LNCAP (cell line): ENCODE results near the gene SCN3A.

ENCODE experiments used
- TF ChIP-seq, protein P1 (sequence below): fragments of 450-650 bp; IDR thresholded peaks from 2 replicates; pipeline ENCODE4 v1.5.1; 2017; ENCODE audit warnings: mild to moderate bottlenecking

The SCN3A gene

DNA sequence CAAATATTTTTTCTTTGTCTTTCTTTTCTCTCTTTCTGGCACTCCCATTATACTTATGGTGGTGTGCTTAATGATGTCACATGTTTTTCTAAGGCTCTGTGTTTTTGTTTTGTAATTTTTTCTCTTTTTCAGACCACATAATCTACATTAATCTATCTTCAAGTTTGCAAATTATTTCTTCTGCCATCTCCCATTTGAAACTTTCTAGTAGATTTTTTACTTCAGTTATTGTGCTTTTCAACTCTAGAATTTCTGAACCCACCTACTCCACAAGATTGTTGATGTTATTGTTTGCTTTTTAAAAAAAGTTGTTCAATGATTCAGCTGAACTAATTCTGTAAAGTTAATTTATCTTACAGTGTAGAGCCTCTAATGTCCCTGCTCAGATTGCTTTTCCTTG lies 121.4 kb downstream of the SCN3A start:
- TF ChIP-seq, protein P1, sequence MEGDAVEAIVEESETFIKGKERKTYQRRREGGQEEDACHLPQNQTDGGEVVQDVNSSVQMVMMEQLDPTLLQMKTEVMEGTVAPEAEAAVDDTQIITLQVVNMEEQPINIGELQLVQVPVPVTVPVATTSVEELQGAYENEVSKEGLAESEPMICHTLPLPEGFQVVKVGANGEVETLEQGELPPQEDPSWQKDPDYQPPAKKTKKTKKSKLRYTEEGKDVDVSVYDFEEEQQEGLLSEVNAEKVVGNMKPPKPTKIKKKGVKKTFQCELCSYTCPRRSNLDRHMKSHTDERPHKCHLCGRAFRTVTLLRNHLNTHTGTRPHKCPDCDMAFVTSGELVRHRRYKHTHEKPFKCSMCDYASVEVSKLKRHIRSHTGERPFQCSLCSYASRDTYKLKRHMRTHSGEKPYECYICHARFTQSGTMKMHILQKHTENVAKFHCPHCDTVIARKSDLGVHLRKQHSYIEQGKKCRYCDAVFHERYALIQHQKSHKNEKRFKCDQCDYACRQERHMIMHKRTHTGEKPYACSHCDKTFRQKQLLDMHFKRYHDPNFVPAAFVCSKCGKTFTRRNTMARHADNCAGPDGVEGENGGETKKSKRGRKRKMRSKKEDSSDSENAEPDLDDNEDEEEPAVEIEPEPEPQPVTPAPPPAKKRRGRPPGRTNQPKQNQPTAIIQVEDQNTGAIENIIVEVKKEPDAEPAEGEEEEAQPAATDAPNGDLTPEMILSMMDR, result no peak

DNA sequence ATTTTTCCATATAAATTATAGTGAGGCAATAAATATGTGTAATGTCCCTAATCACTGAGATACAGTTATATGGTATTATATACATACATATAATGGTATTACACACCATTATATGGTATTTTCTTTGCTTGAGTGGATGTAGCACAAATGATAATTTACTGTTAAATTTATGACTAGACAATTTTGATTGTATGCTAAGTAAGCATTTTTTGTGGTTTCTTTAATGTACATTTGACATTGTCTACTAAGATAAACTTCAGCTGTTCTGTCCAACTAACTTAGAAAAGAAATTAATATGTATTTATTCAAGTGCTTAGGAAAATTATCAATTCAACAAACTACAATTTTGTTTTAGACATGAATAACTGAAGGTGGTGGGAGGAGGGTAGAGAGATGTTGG lies 122.6 kb downstream of the SCN3A start:
- TF ChIP-seq, protein P1, result no peak

DNA sequence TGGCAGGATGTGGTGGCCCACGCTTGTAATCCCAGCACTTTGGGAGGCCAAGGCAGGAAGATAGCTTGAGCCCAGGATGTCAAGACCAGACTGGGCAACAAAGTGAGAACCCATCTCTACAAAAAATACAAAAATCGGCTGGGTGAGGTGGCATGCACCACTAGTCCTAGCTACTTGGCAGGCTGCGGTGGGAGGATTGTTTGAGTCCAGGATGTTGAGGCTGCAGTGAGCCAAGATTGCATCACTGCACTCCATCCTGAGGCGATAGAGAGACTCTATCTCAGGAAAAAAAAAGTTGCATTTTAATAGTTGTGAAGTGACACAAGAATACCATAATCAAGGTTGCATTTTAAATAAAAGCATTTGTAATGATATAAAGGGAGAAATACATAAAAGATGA lies 124.4 kb downstream of the SCN3A start:
- TF ChIP-seq, protein P1, result no peak

DNA sequence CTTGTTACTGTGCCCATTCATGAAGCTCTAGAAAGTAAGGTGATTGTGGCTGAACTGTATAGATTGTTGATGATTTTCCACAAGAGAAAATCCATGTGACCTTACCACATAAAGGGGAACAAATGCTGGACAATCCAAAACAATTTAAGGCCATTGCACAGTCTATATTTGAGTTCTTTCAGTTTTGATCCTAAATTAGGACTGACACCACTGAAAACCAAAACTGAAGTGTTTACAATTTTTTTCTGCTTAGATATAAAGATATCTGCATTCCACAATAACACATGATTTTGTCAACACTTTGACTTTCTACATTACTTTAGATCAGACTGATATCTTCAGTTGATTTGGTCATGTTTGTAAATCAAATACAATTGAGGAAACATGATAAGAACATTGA lies 124.9 kb downstream of the SCN3A start:
- TF ChIP-seq, protein P1, result no peak

DNA sequence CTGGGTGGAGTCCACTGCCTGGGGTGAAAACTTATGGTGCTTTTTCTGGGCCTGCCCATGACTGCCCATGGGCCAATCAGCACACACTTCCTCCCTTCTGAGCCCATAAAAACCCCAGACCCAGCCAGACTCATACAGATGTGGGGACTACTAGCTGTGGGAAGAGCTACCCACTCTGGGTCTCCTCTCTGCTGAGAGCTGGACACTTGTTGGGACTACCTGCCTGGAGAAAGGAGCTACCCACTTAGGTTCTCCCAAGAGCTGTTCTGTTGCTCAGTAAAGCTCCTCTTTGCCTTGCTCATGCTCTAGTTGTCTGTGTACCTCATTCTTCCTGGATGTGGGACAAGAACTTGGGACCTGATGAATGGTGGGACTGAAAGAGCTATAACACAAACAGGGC lies 129.0 kb downstream of the SCN3A start:
- TF ChIP-seq, protein P1, result no peak

DNA sequence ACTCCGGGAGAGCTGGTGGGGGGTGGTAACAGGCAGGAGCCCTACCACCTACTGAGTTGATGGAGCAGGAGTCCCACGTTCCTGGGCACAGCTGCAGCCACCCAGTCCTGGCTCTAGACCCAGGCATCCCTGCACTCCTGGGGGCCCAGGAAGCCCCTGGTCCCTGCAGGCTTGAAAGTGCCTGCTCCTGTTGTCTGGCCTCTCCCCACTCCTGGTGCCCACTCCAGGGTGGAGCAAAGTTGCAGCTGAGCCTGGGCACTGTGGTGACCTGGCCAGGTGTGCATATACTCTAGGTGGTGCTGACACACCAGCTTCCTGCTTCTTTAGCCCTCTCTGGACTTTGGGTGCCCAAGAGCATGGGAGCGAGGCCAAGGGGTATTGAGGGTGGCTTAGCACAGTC lies 129.5 kb downstream of the SCN3A start:
- TF ChIP-seq, protein P1, result no peak

DNA sequence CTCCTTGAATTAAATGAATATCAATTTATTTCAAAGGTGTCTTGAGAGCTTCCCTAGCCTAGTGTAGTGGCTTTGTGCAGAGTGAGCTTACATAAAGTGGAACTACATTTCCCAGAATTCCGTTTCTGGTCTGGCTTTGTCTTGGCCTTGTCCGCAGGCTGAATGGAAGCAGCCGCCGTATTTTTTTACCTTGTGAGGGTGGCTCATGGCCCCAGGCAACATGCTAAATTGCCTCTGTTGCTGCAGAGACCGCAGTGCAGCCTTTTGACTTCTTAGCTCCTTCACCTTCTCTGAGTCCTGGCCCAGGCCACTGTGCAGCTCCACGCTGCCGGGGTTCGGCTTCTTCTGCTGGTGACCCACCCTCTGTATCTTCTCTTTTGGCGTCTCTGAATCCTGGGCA lies 133.8 kb downstream of the SCN3A start:
- TF ChIP-seq, protein P1, result no peak

DNA sequence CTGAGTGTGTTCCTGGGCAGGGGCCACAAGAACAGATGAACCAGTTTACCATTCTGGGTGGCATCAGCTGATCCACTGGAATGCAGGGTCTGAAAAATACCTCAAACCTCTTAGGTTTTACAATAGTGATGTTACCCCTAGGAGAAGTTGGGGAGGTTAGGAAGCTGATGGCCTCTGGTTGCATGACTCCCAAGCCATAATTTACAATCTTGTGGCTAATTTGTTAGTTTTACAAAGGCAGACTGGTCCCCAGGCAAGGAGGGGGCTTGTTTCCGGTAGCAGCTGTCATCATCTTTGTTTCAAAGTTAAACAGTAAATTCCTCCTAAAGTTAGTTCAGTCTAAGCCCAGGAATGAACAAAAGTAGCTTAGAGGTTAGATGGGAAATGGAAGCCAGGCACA lies 134.7 kb downstream of the SCN3A start:
- TF ChIP-seq, protein P1, result no peak
